Gastroesophageal sphincter (tissue), 4 donors: ENCODE measurements around the gene EPHB1. TPM values are rescaled to one million over a fixed set of nuclear protein-coding genes. Genes with fewer than 3 reads are reported as not detected.

ENCODE experiments used
- ATAC-seq: fragments of 150-250 bp; one replicate; pipeline ENCODE4 v1.9.1; 2016; ENCODE audit warnings: mild to moderate bottlenecking, moderate library complexity
- H3K27ac ChIP-seq, 4 donors: fragments of 200-600 bp; sonication (generic) in 3 of 4; 1 replicate in 3 of 4; 2 replicates in 1 of 4; pipeline ENCODE4 v1.5.1; 2016 to 2019
- H3K27me3 ChIP-seq: fragments of 200-600 bp; sonication (generic); one replicate; pipeline ENCODE4 v1.5.1; 2019
- H3K36me3 ChIP-seq, 2 donors: fragments of 200-600 bp; sonication (generic); one replicate each; pipeline ENCODE4 v1.5.1; 2019; ENCODE audit warnings: control low read depth in 1 of 2
- H3K4me1 ChIP-seq, 3 donors: fragments of 200-600 bp; sonication (generic); 1 replicate in 2 of 3; 2 replicates in 1 of 3; pipeline ENCODE4 v1.5.1; 2016 to 2019; ENCODE audit warnings: control low read depth in 2 of 3
- H3K4me3 ChIP-seq, 2 donors: fragments of 200-600 bp; sonication (generic); one replicate each; pipeline ENCODE4 v1.5.1; 2019; ENCODE audit warnings: mild to moderate bottlenecking in 1 of 2, moderate library complexity in 1 of 2
- H3K9me3 ChIP-seq, 3 donors: fragments of 200-600 bp; sonication (generic); one replicate each; pipeline ENCODE4 v1.5.1; 2017 to 2019; ENCODE audit warnings: control low read depth in 2 of 3
- EP300 ChIP-seq: sonication (generic); formaldehyde crosslinking; IDR thresholded peaks from one replicate; pipeline ENCODE4 v1.6.1; 2017; ENCODE audit warnings: antibody characterized with exemption, mild to moderate bottlenecking
- POLR2A ChIP-seq, 2 donors: fragments of 450-650 bp; IDR thresholded peaks; one replicate each; pipeline ENCODE4 v1.6.1; 2017; ENCODE audit warnings: antibody characterized with exemption in 2 of 2, mild to moderate bottlenecking in 2 of 2, moderate library complexity in 1 of 2
- POLR2AphosphoS5 ChIP-seq: sonication (generic); formaldehyde crosslinking; IDR thresholded peaks from one replicate; pipeline ENCODE4 v1.6.1; 2017; ENCODE audit warnings: antibody characterized with exemption
- WGBS, 2 donors: methylation state at CpG; one replicate each; pipeline ENCODE4 v1.1.5; 2018; ENCODE audit warnings: low coverage in 1 of 2; 5-methylcytosine and 5-hydroxymethylcytosine counted together
- total RNA-seq, 4 donors: library from RNA; depleted of rRNA; stranded (reverse); fragments of >200 nt; gene quantifications; one replicate each; pipeline ENCODE4 v1.1.0, GENCODE V29; 2016
- TF ChIP-seq, protein P1 (sequence below), 4 experiments: fragments of 200-600 bp in 2 of 4; fragments of 450-650 bp in 2 of 4; sonication (generic) in 1 of 4; IDR thresholded peaks; one replicate each; pipeline ENCODE4 v1.5.1; 2017 to 2019; ENCODE audit warnings: antibody characterized with exemption in 4 of 4, mild to moderate bottlenecking in 2 of 4, moderate library complexity in 2 of 4

EPHB1 gene
- total RNA-seq, 4 donors from 2014 or later, result 0.81 to 5.7 (median 2.5) TPM; not detected in 1

DNA sequence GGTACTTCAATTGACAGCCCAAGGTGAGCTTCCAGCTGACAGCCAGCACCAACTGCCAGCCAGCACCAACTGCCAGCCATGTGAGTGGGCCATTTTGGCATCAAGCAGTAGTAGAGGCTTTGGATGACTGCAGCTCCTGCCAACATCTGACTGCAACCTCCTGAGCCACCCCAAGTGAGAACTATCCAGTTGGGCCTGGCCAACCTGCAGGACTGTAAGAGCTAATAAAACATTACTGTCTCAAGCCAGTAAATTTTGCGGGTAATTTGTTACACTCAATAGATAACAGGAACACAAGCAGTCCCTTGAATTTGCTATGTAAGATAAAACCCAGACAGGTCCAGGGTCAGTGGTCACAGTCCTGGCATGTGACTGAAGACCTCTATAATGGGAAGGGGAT, 29.7 kb downstream of the EPHB1 start:
- Histone ChIP-seq H3K4me1 (no peaks in the 10 kb centered on the region), H3K27me3 (no peaks in the 10 kb centered on the region), H3K4me3 (no peak overlapping the region), H3K27ac (no peak overlapping the region), H3K36me3 (no peaks in the 10 kb centered on the region), H3K9me3 (no peaks in the 10 kb centered on the region)
- ATAC-seq, result no peak
- TF ChIP-seq EP300 (no peak), POLR2A (IDR thresholded peaks at IDR 0.05) (no peak), POLR2AphosphoS5 (no peak)
- TF ChIP-seq, protein P1, sequence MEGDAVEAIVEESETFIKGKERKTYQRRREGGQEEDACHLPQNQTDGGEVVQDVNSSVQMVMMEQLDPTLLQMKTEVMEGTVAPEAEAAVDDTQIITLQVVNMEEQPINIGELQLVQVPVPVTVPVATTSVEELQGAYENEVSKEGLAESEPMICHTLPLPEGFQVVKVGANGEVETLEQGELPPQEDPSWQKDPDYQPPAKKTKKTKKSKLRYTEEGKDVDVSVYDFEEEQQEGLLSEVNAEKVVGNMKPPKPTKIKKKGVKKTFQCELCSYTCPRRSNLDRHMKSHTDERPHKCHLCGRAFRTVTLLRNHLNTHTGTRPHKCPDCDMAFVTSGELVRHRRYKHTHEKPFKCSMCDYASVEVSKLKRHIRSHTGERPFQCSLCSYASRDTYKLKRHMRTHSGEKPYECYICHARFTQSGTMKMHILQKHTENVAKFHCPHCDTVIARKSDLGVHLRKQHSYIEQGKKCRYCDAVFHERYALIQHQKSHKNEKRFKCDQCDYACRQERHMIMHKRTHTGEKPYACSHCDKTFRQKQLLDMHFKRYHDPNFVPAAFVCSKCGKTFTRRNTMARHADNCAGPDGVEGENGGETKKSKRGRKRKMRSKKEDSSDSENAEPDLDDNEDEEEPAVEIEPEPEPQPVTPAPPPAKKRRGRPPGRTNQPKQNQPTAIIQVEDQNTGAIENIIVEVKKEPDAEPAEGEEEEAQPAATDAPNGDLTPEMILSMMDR (IDR thresholded peaks at IDR 0.05), result no peak
- WGBS, 2 donors, result 83% methylated on average over 1 of the region's 1 CpG; no CpG with 5 or more reads in 1 of the 2 donors

DNA sequence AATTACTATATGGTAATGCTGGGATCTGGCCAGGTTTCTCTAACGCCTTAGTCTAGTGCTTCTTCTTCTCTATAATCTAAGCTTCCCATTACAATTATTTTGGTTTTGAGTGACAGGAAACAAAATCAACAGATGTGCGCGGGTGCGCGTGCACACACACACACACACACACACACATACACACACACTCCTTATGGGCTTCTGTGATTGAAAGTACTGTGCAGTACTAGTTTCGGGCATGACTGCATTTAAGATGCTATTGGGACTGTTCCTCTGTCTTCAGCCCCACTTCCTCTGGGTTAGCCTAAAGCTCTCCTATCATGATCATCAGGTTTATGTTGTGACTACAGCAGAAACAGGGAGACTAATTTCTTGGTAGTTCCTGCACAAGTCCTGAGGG, 32.2 kb downstream of the EPHB1 start:
- no peak for ATAC-seq
- H3K4me1 ChIP-seq, result no peaks in the 10 kb centered on the region

DNA sequence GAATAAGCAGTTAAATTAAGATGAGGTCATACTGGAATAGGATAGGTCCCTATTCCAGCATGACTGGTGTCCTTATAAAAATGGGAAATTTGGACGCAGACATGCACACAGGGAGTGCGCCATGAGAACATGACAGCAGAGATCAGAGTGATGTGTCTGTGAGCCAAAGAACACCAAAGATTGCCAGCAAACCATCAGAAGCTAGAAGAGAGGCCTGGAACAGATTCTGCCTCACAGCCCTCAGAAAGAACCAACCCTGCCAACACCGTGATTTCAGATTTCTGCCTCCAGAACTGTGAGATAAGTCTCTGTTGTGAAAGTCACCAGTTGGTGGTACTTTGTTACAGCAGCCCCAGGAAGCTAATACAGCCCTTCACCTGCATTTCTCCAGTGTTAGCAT, 34.7 kb downstream of the EPHB1 start:
- TF ChIP-seq EP300, result no peak
- TF ChIP-seq, protein P1 (IDR thresholded peaks at IDR 0.05), result no peak
- no peak for TF ChIP-seq POLR2AphosphoS5
- no peak overlapping the region for H3K4me3 ChIP-seq
- no peaks in the 10 kb centered on the region for H3K27me3 ChIP-seq
- 66 to 80% methylated on average over 3 of the region's 3 CpGs for WGBS, 2 donors
- H3K4me1 ChIP-seq, result no peaks in the 10 kb centered on the region
- ATAC-seq, result no peak
- H3K9me3 ChIP-seq, result no peaks in the 10 kb centered on the region
- H3K36me3 ChIP-seq, result no peaks in the 10 kb centered on the region
- no peak overlapping the region for H3K27ac ChIP-seq

More for the DNA sequence above, 32.2 kb downstream of the EPHB1 start:
- WGBS, 2 donors, result 83% methylated on average over 5 of the region's 6 CpGs; no CpG with 5 or more reads in 1 of the 2 donors
- no peaks in the 10 kb centered on the region for H3K9me3 ChIP-seq
- H3K27me3 ChIP-seq, result no peaks in the 10 kb centered on the region
- H3K4me3 ChIP-seq, result no peak overlapping the region
- no peaks in the 10 kb centered on the region for H3K36me3 ChIP-seq
- H3K27ac ChIP-seq, result no peak overlapping the region
- TF ChIP-seq POLR2A (IDR thresholded peaks at IDR 0.05) (no peak), POLR2AphosphoS5 (no peak), EP300 (no peak)
- TF ChIP-seq, protein P1 (IDR thresholded peaks at IDR 0.05), result no peak

DNA sequence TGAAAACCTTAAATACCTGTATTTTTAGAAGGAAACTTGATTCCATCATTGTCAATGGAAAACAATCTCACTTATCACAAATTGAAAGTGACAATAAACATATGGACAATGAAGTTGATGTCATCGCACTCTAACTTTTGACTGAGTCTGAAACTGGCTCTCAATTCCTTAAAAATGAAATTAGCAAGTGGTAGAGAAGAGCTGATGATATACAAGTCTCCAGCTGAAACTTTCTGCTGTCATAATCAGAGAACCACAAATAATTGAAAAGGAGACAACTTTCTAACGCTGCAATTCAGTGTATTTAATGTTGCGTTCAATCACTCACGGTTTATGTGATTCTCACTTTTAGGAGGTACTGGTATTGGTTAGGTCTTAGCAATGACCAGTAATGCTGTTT, 37.5 kb downstream of the EPHB1 start:
- Histone ChIP-seq H3K9me3 (no peaks in the 10 kb centered on the region), H3K27me3 (no peaks in the 10 kb centered on the region), H3K4me1 (no peaks in the 10 kb centered on the region), H3K36me3 (no peaks in the 10 kb centered on the region), H3K4me3 (no peak overlapping the region), H3K27ac (no peak overlapping the region)
- no peak for TF ChIP-seq POLR2AphosphoS5
- TF ChIP-seq EP300, result no peak
- TF ChIP-seq, protein P1 (IDR thresholded peaks at IDR 0.05), result no peak
- TF ChIP-seq POLR2A (IDR thresholded peaks at IDR 0.05), result no peak
- no peak for ATAC-seq
- WGBS, 2 donors, result 96% methylated on average over 4 of the region's 4 CpGs

DNA sequence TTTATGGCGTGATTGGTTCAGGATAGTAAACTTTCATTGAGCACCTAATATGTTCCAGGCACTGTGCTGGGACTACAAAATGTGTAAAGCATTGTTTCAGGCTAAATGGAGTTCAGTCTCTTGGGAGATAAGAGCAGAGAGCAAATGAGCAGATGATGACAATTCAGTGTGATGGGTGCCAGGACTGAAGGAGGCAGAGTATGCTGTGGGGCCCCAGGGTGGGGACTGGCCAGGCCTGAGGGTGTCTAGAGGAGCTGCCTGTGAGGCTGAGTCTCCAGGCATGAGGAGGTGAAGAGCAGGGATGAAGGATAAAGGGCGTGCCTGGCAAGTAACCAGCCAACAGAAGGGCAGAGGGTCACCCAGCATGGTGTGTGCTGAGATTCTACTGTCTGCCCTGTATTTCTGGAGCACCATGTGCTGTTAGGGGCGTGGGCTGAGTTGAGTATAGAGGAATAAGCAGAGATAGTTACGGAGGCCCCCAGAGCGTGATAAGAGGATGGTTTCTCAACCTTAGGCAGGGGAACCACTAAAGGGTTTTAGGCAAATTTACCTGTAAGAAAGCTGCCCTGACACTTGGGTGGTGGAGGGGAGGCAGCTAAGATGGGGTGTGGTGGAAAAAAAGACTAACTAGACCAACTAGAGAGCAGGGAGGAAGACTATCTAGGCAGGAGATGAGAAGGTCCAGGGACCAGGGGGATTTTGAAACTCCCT, 38.5 kb downstream of the EPHB1 start:
- Histone ChIP-seq H3K4me3 (no peak overlapping the region), H3K9me3 (no peaks in the 10 kb centered on the region), H3K4me1 (no peaks in the 10 kb centered on the region), H3K27ac (no peak overlapping the region), H3K27me3 (no peaks in the 10 kb centered on the region), H3K36me3 (no peaks in the 10 kb centered on the region)
- WGBS, 2 donors, result 81 to 100% methylated on average over 1 to 4 of the region's 5 CpGs
- ATAC-seq, result no peak
- TF ChIP-seq EP300 (no peak), POLR2A (IDR thresholded peaks at IDR 0.05) (no peak), POLR2AphosphoS5 (no peak)
- TF ChIP-seq, protein P1 (IDR thresholded peaks at IDR 0.05), result no peak
